ENCODE data around the gene ADAM33. TPM values are rescaled to one million over a fixed set of nuclear protein-coding genes. Genes with fewer than 3 reads are reported as not detected.

ADAM33 gene
- total RNA-seq, 1 donor from 2014 or later, result 52.6 TPM

- DNase-seq, result no peak
These were observed 35.2 kb downstream of the ADAM33 start for GRCh38 chr20:3646651-3647050.

- no peak for DNase-seq
These were observed 35.8 kb downstream of the ADAM33 start for GRCh38 chr20:3646067-3646440.

GRCh38 chr20:3645309-3646066, 36.3 kb downstream of the ADAM33 start:
- no peak for DNase-seq

- no peak for DNase-seq
These were observed 41.6 kb downstream of the ADAM33 start for GRCh38 chr20:3640259-3640658.

- DNase-seq, result no peak
These were observed 46.5 kb downstream of the ADAM33 start for GRCh38 chr20:3635346-3635745.

GRCh38 chr20:3633913-3634478, 47.8 kb downstream of the ADAM33 start:
- no peak for DNase-seq

GRCh38 chr20:3632311-3633004, 49.4 kb downstream of the ADAM33 start:
- DNase-seq, result no peak

- DNase-seq, result no peak
These were observed 50.3 kb downstream of the ADAM33 start for GRCh38 chr20:3631534-3631933.

GRCh38 chr20:3630429-3630828, 51.4 kb downstream of the ADAM33 start:
- no peak for DNase-seq

- no peak for DNase-seq
These were observed 51.9 kb downstream of the ADAM33 start for GRCh38 chr20:3629893-3630292.

- no peak for DNase-seq
These were observed 53.1 kb downstream of the ADAM33 start for GRCh38 chr20:3628502-3629314.

GRCh38 chr20:3627476-3627875, 54.3 kb downstream of the ADAM33 start:
- DNase-seq, result no peak

GRCh38 chr20:3622406-3622805, 59.4 kb downstream of the ADAM33 start:
- DNase-seq, result no peak

- DNase-seq, result no peak
These were observed 60.7 kb downstream of the ADAM33 start for GRCh38 chr20:3621111-3621510.

Other genes with a start within 250 kb of the ADAM33 start
- gene ATRN, start 211.0 kb downstream of the ADAM33 start, total RNA-seq, result 43.7 TPM
- gene GFRA4, start 18.6 kb downstream of the ADAM33 start, total RNA-seq, result not detected
- 2.2 TPM for gene SIGLEC1, start 30.6 kb upstream of the ADAM33 start, total RNA-seq
- gene HSPA12B, start 50.7 kb upstream of the ADAM33 start, total RNA-seq, result 26.7 TPM
- 13.5 TPM for gene ADISSP, start 85.7 kb upstream of the ADAM33 start, total RNA-seq
- not detected for gene SPEF1, start 99.4 kb upstream of the ADAM33 start, total RNA-seq
- 61.1 TPM for gene CENPB, start 104.7 kb upstream of the ADAM33 start, total RNA-seq
- gene CDC25B, start 114.3 kb upstream of the ADAM33 start, total RNA-seq, result 52.3 TPM
- 18.0 TPM for gene AP5S1, start 138.5 kb upstream of the ADAM33 start, total RNA-seq
- gene MAVS, start 164.8 kb upstream of the ADAM33 start, total RNA-seq, result 21.4 TPM
- gene PANK2, start 207.4 kb upstream of the ADAM33 start, total RNA-seq, result 61.4 TPM